ENCODE results near the gene CPS1.

Gene CPS1

GRCh38 chr2:210713122-210713521, 156.7 kb downstream of the CPS1 start:
- DNase-seq, result no peak

- DNase-seq, result no peak
Measured at GRCh38 chr2:210715560-210716082, 159.2 kb downstream of the CPS1 start.

- DNase-seq, result no peak
Measured at GRCh38 chr2:210718503-210718902, 162.1 kb downstream of the CPS1 start.

GRCh38 chr2:210722092-210722491, 165.7 kb downstream of the CPS1 start:
- DNase-seq, result no peak

GRCh38 chr2:210727549-210727948, 171.2 kb downstream of the CPS1 start:
- DNase-seq, result no peak
